Endothelial cell of hepatic sinusoid (primary cell): ENCODE measurements around the gene DDX10.

Source experiments
- in situ Hi-C: cut with HindIII; loops from 2 replicates; pipeline ENCODE4 v1.10.0; 2017; ENCODE audit warnings: low sequenced_read_pairs

DDX10 gene

DNA sequence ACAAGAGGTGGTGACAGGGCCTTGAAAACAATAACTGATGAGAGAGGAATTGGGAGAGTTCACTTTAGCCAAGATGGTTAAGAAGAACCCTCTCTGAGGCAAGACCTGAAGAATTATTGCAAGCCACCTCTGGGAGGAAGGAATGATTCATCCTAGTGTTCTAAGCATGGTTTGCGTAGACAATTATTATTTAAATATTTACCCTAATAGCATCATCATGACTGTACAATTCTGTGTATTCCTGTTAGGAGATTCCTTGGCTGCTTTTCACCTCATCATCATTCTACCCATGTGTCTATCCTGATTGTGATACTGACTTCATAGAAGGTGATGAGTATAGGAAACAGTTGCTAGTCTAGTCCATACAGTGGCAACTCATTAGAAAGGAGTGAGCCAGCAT lies 264.4 kb downstream of the DDX10 start:
- in situ Hi-C loops = no loop called here

DNA sequence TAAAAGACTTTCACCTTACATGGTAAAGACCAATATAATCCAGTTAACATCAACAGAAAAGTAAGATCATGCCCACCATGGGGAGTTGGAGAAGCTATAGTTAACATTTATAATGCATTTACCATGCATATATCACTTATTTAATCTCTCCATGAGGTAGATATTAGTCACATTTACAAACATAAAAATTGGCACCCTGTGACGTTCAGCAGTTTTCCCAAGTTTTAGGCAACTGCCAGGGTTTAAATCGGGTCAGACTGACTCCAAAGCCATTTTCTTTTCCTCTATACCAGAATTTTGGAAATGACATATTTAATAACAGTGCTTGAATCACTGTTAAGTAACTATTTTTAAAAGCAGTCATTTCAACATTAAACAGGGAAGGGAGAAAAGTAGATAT lies 266.3 kb downstream of the DDX10 start:
- in situ Hi-C loops = no loop called here

DNA sequence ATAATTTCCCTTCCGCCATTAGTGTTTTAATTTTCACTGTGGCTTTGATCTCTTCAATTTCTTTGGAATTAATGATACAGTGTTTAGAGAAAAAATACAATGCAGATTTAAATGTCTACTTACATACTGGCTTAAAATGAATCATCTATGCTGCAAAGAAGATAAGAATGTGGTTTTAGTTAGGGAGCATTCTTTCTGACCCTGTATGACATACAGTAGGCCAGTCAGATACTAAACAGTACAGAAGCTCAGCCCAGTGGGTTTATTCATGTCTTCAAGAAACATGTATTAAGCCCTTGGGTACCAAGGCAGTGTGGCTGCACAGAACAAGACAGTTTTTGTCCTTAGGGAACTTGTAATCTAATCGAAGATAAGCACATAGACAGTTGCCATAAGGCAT lies 268.8 kb downstream of the DDX10 start:
- in situ Hi-C loops = no loop called here

DNA sequence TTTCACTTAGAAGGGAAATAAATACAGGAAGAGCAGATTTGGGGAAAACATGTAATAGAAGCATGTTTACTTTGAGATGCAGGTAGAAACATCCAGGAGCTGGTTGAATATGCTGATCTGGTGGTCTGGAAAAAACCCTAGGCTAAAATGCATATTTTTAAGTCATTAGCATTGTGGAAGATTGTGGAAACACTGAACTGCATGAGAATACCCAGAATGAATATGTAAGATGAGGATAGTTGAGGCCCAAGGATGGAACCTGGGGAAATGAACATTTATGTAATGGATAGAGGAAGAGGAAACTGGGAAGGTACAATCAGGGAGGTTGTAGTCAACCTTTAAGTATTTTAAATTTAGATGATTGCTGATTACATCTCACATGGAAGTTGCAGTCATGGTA lies 269.4 kb downstream of the DDX10 start:
- in situ Hi-C loops = no loop called here

DNA sequence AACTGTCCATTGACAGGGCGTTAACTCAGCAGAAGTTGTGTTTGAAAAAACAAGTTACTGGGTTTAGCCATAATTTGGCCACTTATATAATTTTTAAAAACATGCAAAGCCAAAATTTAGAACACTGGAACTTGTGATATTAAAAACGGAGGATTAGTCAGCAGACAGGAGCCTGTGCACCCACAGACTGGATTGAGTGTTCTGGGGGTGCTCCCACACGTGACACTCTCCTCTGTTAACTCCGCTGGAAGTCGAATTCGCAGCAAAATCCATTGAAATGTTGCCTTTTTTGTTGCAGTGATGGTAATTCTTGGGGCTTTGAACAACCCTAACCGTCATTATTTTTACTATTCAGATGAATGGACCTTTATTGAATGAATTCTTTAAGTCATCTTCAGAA lies 269.8 kb downstream of the DDX10 start:
- in situ Hi-C loops = no loop called here

DNA sequence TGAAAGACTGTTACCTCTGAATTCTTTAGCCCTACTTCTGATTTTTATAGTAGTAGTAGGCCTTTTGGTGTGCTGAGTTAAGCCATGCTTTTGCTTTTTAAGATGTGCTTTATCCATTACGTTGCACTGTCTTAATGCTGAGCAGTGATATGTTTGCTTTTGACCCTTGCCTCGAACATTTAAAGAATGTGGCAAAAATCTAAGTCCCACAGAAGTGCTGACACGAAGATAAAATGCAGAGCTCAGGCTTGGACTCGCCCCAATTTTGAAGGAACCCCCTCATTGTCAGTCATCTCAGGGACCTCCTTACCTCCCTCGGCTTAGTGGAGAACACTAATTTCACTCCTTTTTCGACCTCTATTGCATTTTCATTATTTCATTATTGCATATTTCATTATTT lies 272.9 kb downstream of the DDX10 start:
- in situ Hi-C loops = no loop called here

DNA sequence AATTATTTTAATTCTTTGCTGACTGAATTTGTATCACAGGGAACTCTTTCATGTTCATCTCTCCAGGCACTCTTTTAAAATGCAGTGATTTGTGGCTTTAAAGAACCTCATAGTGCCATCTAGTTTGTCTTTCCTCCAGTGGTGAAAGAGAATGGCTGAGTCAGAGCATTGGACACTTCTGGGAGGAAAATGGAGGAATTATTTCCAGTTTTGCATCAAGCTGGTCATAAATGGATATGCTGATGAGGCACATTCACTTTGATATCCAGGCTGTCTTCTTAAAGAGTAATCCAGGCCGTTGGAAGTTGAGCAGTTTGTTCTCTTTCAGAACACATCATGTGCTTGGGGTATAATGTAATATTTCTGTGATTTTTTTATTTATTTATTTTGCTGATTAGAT lies 273.7 kb downstream of the DDX10 start:
- in situ Hi-C loops = no loop called here

DNA sequence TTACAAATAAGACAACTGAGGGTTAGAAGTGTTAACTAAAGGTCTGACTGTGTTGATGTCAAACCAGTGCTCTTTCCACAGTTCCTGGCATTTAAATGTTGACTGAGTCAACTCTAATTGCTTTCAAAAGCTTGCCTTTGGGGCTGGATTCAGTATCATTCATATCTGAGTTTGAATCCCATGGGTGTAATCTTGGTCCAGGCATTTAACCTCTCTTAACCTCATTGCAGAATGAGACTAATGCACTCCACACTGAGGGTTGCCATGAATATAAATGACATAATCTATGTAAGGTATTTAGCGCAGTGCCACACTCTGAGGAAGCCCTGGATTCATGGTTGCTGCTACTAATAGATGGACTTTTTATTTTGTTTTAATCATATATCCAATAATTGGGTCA lies 274.3 kb downstream of the DDX10 start:
- in situ Hi-C loops = no loop called here

DNA sequence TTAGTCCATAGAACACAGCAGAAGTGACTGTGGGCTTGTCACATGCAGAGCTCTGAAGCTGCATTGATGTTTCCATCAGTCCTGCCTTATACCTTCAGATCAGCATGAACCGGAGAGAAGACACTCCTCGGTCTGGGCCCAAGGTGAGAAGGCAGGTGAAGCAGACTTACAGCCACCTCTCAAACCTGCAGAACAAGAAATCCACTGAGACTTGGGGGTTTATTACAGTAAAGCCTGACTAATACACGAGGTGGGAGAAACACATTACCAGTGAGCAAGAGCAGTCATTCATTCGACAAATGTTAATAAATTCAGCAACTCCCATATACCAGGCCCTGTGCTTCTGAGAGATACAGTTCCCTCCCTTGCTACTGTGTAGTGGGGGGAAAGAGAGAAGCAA lies 279.0 kb downstream of the DDX10 start:
- in situ Hi-C loops = no loop called here

DNA sequence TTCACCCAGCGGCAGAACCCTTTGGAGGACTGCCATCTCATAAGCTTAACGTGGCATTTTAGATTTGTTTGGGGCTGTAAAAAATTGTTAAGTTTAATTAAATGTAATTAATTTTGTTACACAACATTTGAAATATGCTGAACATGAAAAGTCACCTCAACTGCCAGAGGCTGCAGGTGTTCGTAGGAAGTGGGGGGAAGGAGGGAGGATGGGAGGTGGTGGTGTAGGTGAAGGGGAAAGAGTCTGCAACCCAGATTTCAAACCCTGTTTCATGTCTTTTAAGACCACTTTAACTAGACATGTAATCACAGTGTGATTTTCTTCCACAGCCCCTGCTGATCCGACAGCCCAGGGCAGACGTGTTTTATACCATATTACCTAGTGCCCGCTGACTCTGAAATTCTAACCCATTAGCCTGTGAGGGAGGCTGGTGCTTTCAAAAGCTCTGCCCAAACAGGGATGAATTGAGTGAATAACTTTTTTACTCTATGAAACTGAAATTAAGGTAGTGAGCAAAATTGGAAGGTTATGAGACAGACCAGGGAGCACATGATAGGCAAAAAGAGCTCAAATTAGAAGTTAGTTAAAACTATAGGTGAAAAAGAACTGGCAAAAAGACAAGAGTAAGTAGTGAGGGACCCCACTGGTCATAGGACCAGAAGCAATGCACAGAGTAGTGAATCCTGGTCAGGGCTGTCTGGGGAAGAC lies 279.8 kb downstream of the DDX10 start:
- in situ Hi-C loops = no loop called here

DNA sequence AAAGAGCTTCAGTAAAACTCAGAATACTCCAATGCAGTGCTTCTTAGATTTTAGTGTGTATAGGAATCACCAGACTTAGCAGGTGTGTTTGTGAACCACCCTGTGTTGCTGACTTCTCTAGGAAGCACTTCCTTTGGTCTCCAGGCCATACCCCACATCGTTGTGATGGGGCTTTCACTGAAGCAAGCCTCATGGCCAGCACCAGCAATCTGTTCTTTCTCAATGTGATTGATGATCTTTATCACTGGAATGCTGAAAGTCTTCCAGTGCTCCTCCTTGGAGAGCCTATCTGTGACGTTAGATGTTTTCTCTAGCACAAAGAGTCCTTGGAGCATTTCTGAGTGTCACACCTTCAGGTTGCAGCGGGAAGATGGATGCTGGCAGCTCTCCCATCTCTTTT lies 280.5 kb downstream of the DDX10 start:
- in situ Hi-C loops = no loop called here

DNA sequence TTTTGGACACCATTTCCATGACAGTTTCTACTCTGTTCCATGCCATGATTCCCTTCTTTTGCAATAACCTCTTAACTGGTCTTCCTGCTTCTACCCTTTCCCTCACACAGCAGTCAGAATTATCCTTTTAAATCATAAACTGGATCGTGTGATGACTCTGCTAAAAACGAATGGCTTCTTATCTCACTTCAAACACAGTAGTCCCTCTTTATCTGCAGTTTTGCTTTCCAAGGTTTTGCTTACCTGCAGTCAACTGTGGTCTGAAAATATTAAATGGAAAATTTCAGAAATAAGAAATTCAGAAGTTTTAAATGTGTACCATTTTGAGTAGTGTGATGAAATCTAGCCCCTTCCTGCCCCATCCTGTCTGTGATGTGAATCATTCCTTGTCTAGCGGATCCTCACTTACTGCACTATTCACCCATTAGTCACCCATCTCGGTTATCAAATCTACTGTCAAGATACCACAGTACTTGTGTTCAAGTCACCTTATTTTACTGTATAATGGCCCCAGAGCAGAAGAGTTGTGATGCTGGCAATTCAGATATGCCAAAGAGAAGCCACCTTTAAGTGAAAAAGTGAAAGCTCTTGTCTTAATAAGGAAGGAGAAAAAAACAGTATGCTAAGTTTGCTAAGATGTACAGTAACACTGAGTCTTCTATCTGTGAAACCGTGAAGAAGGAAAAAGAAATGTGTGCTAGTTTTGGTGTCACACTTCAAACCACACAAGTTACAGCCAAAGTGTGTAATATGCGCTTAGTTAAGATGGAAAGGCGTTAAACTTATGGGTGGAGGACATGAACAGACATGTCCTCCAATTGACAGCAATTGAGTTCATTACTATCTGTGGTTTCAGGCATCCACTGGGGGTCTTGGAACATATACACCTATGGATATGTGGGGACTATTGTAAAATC lies 283.0 kb downstream of the DDX10 start:
- in situ Hi-C loops = no loop called here

DNA sequence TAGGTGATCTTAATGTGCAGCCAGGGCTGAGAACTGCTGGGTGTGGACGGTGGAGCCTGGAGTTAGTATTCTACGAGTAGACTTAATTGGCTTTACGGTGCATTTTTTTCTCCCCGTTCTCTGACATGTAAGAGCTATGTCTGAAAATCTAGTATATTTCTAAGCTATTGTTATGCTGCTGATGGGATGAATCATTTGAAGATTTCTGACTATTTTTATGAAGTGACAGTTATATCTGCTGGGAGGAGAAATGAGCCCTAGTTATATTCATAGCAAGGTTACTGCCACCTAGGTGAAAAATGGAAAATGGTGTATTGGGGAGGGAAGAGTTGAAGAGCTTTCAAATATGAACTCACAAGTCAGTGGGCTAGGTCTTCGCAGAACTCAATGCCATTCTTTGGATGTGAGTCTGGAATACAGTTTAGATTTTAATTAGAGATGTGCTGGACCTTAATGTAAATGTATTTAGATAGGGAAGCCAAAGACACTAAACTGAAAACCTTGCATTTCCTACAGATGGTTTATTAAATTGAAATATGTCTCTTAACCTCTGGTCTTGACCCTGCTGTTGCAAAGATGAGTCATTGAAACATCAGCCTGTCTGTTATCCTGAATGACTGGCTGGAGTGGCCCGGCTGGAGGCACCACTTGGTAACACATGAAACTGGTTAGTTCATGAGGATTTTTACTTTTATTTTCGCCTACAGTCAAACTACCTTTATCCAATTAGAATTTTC lies 293.7 kb downstream of the DDX10 start:
- in situ Hi-C loops = no loop called here

DNA sequence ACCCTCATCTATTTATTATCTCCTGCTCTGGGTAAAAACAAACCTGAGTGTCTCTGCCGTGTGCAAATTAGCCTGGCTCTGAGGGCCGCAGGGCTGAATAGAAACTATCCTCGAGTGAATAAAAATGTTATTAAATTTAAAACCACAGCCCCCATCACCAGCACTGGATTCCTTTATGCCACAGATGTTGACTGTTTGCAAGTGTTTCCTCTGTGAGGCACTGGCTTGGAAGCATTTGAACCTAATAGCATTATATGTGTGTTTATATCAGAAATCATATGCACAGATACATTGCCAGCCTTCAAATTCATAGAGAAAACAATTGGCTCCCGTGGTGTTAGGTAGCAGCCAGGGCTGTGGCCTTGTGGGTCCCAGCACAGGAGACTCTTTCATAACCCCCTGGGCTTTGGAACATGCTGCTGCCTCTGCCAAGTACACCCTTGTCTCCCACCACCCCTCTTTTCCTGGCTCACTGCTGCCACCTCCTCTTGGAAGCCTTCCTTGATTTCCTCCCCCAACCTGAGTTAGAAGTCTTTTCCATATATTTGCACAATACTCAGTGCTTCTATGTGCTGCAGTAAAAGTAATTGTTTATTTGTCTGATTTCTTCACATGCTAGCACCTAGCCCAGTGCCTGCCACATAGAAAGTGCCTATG lies 294.4 kb downstream of the DDX10 start:
- in situ Hi-C loops = no loop called here

DNA sequence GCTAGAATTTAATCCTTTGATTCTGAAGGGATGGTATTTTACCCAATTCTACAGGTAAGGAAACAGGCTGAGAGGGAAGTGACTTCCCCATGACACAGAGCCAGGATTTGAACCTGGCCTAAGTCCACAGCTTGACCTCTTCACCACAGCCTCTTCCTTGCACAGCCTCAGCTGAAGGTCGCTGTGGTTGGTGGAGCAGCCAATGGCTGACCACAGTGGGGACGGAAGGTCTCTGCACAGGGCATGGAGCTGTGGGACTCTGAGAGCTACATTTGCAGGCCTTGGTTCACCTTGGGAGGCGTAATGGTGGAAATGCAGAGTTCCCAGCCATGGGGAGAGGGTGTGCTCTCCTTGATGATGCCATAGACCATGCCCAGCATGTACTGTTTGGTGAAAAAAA lies 295.0 kb downstream of the DDX10 start:
- in situ Hi-C loops = no loop called here

DNA sequence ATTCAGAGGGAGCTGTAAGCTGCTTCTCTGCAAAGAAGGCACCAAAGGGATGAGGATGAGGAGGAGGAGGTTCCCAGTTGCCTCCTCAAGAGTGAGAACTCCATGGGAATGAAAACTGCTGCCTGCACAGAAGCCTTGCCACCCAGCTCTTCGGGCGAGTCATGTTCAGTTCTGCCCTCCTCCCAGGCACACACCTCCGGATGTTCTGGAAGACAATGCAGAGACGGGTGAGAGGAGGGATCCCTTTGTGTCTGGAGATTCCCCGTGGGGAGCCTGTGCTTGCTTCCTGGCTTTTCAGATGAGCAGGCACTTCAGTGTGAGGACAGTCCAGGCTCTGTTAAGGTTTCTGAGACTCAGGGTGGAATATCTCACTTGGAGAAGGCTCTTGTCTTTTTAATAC lies 295.6 kb downstream of the DDX10 start:
- in situ Hi-C loops = no loop called here

DNA sequence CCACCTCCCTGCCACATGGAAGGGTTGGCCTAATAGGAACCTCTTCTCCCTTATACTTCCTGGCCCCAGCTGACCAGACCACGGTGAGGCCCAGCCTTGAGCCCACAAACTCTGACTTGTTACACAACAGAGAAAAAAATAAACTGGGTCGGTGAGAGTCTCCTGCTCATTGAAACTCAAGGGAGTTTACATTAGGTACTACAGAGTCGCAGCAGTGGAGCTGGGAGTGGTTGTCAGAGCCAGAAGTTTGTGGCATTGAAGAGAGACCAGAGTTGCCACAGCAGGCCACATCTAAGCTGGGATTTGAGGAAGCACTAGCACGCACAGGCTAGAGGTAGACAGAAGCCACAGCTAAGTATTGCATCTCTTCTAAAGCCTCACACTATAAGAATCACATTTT lies 296.2 kb downstream of the DDX10 start:
- in situ Hi-C loops = no loop called here

DNA sequence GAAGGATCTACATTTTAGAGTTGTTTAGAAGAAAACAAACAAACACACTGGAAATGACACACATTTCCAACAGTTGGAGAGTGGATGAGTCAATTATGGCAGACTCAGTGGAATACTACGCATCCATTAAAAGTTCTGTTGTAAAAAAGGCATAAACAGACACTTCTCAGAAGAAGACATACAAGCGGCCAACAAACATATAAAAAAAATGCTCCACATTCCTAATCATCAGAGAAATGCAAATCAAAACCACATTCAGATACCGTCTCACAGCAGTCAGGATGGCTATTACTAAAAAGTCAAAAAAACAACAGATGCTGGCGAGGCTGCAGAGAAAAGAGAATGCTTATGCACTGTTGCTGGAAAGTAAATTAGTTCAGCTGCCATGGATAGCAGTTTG lies 298.2 kb downstream of the DDX10 start:
- in situ Hi-C loops = no loop called here

DNA sequence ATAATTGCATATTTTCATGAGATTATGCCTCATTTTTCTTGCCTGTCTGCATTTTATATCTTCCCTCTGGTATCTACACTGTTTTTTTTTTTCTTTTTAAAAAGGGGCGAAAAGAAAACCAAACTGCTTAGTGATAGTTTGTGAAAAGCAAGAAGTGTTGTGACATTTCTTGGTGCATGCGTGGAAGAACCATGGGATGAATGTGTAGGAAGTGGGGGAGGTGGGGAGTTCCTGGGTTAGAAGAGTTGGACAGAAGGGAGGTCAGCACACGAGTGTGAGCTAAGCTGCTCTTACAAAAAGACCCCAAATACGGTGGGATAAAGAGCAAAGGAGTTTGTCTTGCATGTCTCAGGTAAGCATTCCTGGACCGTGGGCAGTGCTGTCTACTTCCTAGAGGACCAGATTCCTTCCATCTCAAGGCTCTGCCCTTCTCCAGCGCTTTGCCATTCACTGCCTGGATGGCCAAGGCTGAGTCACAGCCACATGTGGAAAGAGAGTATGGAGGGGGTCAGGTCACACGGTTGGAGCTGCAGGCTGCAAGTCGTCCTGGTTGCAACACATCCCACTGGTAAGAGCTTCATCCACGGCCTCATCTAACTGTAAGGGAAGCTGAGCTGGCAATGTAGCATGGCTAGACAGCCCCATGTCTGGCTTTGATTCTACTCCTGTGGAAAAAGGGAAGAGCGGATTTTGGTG lies 300.6 kb downstream of the DDX10 start:
- in situ Hi-C loops = no loop called here

DNA sequence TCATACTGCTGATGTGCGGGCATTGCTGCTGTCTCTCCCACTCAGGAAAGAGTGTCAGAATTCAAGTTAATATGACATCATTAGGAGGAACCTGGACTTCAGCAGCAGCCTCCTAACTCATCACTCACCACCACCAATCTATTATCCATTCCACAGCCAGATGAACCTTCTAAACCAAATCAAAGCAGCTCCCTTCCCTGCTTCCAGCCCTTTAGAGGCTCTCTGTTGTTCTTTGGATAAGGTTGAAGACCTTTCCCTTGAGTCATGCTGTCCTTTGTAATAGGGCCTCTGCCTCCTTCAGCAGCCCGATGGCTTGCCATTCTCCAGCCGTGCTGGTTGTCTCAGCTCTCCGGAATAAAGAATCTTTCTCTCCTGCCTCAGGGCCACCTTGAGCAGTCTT lies 301.3 kb downstream of the DDX10 start:
- in situ Hi-C loops = no loop called here

DNA sequence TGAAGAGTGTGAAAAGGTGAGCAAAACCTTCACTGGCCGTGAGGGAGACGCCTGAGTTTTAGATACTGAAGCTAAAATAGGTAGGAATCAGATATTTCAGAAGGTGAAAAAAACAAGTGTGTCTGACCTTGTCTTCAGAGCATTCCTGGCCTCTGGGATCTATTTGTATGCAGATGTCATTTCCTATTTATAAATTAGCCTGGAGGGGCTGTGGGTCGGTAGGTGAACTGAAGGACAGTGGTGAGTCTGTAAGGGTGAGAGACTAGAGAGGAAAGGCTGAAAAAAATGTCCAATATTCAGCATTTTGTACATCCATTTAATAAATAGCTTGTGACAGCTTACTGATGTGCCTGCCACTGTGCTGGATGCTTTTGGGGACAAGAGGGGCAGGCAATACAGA lies 302.1 kb downstream of the DDX10 start:
- in situ Hi-C loops = no loop called here
